SK-MEL-5 (cell line): Measurements from ENCODE around the gene MNDA. TPM values are rescaled to one million over a fixed set of nuclear protein-coding genes. Genes with fewer than 3 reads are reported as not detected.
"Not testable (repeated sequence)": the region's sequence is repeated elsewhere in the genome, so short reads cannot be mapped to it uniquely, and the experiment has no call there.

ENCODE experiments used
- DNase-seq: peaks from one replicate; pipeline ENCODE4 v3.0.0-alpha.2; 2016; ENCODE audit warnings: low read depth, low spot score
- in situ Hi-C: cut with HindIII; loops from 2 replicates; pipeline ENCODE4 v1.10.0; 2016; ENCODE audit warnings: low sequenced_read_pairs, high pct_unique_total_duplicates, low pct_unique_long_range_greater_than_20kb
- small RNA-seq, 2 experiments: library from RNA; depleted of rRNA; stranded (forward); fragments of <200 nt; gene quantifications; one replicate each; pipeline ENCODE3, GENCODE V24; 2014
- total RNA-seq: library from RNA; depleted of rRNA; stranded (reverse); fragments of >200 nt; shearing (Covaris generic); gene quantifications from 2 replicates; pipeline ENCODE4 v1.2.3, GENCODE V29; 2014; rRNA removed

MNDA gene
- total RNA-seq, 1 experiment from 2014 or later: not detected

GRCh38 chr1:158821723-158822122, 9.4 kb upstream of the MNDA start:
- DNase-seq: no peak
- in situ Hi-C loops: no loop called here

GRCh38 chr1:158830074-158830677, 975 bp upstream of the MNDA start:
- in situ Hi-C loops: no loop called here
- DNase-seq: no peak

GRCh38 chr1:158833264-158833663, 2.1 kb downstream of the MNDA start:
- in situ Hi-C loops: no loop called here

GRCh38 chr1:158836038-158836437, 4.9 kb downstream of the MNDA start:
- in situ Hi-C loops: no loop called here
- no peak for DNase-seq

More at GRCh38 chr1:158833264-158833663, 2.1 kb downstream of the MNDA start:
- DNase-seq: no peak

- no peak for DNase-seq
- in situ Hi-C loops: no loop called here
These were observed 7.5 kb downstream of the MNDA start for GRCh38 chr1:158838660-158839059.

GRCh38 chr1:158839566-158839965, 8.4 kb downstream of the MNDA start:
- DNase-seq: no peak
- in situ Hi-C loops: no loop called here

GRCh38 chr1:158840236-158840635, 9.1 kb downstream of the MNDA start:
- DNase-seq: no peak
- in situ Hi-C loops: no loop called here

- no peak for DNase-seq
- in situ Hi-C loops: no loop called here
These were observed 33.4 kb downstream of the MNDA start for GRCh38 chr1:158864595-158864994.

- DNase-seq, in situ Hi-C loops: not testable (repeated sequence)
These were observed 39.3 kb downstream of the MNDA start for GRCh38 chr1:158870438-158870837.

GRCh38 chr1:158873141-158873540, 42.0 kb downstream of the MNDA start:
- DNase-seq: no peak
- in situ Hi-C loops: no loop called here

GRCh38 chr1:158893654-158894053, 62.5 kb downstream of the MNDA start:
- in situ Hi-C loops: no loop called here
- DNase-seq: no peak

- in situ Hi-C loops: no loop called here
- no peak for DNase-seq
These were observed 67.6 kb downstream of the MNDA start for GRCh38 chr1:158898722-158899121.

Small RNAs within 50 kb of the gene (small RNA-seq; reads per million reads assigned to genes)
- gene OR2AQ1P: 0 reads per million in 2 experiments

Other genes with a start within 250 kb of the MNDA start
- not detected in 2 replicates for gene OR10Z1, start 226.1 kb upstream of the MNDA start, total RNA-seq
- 0.03 TPM in 1 of 2 replicates, not detected in the other for gene SPTA1, start 144.6 kb upstream of the MNDA start, total RNA-seq
- gene OR6K2, start 130.7 kb upstream of the MNDA start, total RNA-seq: not detected in 2 replicates
- not detected in 2 replicates for gene OR6K3, start 110.6 kb upstream of the MNDA start, total RNA-seq
- gene OR6K6, start 76.6 kb upstream of the MNDA start, total RNA-seq: not detected in 2 replicates
- not detected in 2 replicates for gene OR6N1, start 59.2 kb upstream of the MNDA start, total RNA-seq
- gene OR6N2, start 50.1 kb upstream of the MNDA start, total RNA-seq: not detected in 2 replicates
- not detected in 2 replicates for gene PYHIN1, start 100.2 kb downstream of the MNDA start, total RNA-seq
- gene IFI16, start 178.6 kb downstream of the MNDA start, total RNA-seq: 91.7 and 103 TPM in 2 replicates
- gene AIM2, start 245.4 kb downstream of the MNDA start, total RNA-seq: 2.9 and 3.1 TPM in 2 replicates